SK-N-MC (cell line): ENCODE data around the gene DAAM1.

Experiments
- EZH2 ChIP-seq: fragments of 200-600 bp; sonication (generic); IDR thresholded peaks from one replicate; pipeline ENCODE4 v1.6.1; 2017; ENCODE audit warnings: antibody characterized with exemption
- FOXP2 ChIP-seq: optimal IDR thresholded peaks from 2 replicates; pipeline ENCODE3; 2011; ENCODE audit warnings: mild to moderate bottlenecking, moderate library complexity; ENCODE audit not compliant: insufficient read depth; ENCODE audit errors: extremely low read length, control extremely low read depth
- POLR2AphosphoS5 ChIP-seq: IDR thresholded peaks from 2 replicates; pipeline ENCODE4 v1.6.1; 2012; ENCODE audit warnings: mild to moderate bottlenecking, low read depth, low read length, borderline replicate concordance

DNA sequence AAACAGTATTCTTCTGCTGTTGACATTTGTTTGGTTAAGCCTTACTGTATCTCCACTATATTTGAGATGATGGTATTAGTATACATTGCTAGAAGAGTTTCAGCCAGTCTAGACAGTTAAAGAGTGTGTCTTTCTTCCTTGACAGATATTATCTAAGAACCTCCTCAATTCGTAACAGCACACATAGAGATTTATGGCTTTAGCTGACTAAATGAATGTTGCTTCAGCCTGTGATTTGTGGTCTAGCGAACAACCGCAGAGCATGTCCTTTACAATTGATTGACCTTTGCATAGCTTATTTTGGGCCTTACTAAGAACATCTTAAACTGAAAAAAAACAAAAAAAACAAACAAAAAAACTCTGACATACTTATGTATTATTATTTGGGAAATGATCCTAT is 122.2 kb downstream of the DAAM1 start:
- no peak for TF ChIP-seq EZH2
- TF ChIP-seq POLR2AphosphoS5, result no peak
- TF ChIP-seq FOXP2, result no peak
